HG03108 (cell line): ENCODE results near the gene LRRIQ1.

Experiments
- ATAC-seq: cut with Tn5 transposase; IDR thresholded peaks from one replicate; pipeline ENCODE4 v1.9.1; 2021; ENCODE audit warnings: moderate library complexity; ENCODE audit not compliant: unreplicated experiment

Gene LRRIQ1

DNA sequence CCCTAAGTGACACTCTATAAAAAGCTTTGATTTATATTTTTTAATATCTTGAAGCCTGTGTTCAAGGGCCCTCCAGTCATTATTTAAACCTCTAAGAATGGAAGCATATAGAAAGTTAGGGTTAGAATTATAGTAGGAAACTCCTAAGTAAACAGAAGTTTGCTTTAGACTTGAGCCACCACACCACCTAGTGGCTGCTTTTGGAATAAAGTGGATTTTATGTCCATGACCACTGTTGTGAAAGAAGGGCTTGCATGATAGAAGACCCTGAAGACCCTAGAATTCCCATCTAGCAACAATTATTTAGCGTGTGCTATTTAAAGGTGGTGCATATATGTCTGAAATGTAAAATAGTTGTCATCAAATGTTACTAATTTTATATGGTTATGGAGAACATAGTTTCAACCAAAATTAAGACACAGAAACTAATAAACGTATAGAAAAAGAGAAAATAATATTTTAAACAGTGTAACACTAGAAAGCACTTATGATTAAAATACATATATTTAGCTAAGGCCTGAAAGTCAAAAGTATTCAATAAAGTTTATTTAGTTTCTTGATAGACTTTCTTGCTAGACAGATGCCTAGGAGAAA lies 21.3 kb downstream of the LRRIQ1 start:
- no peak for ATAC-seq

GRCh38 chr12:85058339-85058738 lies 22.2 kb downstream of the LRRIQ1 start:
- ATAC-seq: no peak

- no peak for ATAC-seq
Observed at GRCh38 chr12:85059594-85059993, 23.4 kb downstream of the LRRIQ1 start.

DNA sequence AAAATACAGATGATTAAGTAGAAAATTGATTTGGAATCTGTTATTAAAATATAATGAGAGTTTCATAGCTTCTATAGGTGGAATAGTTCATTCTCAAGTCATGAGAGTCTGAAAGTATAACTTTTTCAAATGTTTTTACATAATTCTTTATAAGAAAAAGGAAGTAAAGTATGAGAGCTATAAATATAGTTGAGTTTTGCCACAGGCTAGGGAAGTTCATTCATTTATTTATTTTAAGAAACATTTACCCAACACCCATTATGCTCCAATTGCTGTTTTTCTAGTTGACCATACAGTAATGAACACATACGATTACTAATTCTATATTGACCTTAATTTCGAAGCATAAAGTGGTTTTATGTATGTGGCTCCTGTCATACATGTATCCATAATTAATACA lies 24.8 kb downstream of the LRRIQ1 start:
- ATAC-seq: no peak

DNA sequence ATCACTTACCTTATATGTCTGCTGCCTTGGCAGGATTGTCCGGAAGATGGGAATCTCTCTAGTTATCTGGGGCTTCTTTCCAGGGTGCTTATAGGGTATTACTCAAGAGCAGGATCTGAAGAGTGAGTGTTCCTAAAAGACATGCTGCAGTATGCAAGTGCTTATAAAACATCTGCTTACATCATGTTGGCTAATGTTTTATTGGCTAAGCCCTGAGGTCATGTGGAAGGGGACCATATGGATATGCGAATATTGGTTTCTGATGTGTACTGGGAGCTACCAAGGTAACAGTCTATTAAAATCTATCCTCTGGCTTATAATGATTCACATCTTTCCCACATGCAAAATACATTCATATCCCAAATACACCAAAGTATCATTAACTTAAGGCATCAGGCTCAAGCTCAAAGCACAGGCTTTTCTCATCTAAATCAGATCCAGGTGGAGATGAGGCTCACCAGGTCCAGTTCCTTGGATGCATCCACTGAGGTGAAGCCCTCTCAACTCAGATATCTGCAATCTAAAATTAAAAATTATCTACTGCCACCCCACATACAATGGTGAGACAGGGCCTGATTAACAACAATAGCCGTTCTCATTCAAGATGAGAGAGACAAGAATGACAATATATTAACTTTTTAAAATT lies 29.8 kb downstream of the LRRIQ1 start:
- ATAC-seq: no peak

GRCh38 chr12:85072826-85073225 lies 36.7 kb downstream of the LRRIQ1 start:
- ATAC-seq: no peak

GRCh38 chr12:85076688-85077430 lies 40.7 kb downstream of the LRRIQ1 start:
- ATAC-seq: no peak

DNA sequence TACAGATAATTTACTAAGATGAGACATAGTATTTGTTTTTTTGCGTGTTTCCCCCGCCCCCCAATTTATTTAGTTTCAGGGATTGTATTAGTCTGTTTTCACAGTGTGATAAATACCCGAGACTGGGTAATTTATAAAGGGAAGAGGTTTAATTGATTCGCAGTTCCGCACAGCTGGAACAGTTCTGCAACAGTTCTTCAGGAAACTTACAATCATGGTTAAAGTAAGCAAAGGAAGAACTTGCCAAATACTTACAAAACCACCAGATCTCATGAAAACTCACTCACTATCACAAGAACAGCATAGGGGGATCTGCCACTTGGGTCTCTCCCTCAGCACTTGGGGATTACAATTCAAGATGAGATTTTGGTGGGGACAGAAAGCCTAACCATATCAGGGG lies 48.9 kb downstream of the LRRIQ1 start:
- no peak for ATAC-seq

DNA sequence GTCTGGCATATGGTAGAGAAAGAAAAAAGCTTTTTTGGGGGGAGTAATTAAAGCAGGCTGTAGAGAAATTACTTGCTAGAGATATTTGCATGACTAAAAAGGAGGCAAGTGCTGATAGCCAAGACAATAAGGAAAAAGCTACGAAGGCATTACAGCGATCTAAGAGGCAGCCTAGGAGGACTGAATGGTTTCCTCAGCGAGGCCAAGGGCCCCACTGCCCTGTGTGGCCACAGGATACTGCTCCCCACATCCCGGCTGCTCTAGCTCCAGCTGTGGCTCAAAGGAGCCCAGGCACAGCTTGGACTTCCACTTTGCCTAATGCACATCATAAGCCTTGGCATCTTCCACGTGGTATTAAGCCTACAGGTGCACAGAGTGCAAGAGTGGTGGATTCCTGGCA lies 53.6 kb downstream of the LRRIQ1 start:
- no peak for ATAC-seq

DNA sequence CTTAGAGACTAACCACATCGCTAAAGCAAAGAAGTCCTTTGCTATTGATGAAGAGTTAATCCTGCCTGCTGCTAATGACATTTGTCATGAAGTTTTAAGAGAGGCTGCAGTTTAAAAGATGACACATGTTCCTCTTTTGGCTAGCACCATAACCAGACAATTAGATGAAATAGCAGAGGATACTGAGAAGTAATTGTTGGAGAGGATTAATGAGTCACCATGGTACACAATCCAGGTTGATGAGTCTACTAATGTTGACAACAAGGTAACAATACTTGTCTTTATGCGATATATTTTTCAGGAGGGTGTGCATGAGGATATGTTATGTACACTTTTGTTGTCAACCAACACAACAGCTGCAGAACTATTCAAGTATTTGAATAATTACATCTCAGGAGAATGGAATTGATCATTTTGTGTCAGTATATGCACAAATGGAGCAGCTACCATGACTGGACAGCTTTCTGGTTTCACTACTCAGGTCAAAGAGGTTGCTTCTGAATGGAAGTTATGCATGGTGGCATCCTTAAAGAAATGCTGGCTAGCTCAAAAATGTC lies 56.7 kb downstream of the LRRIQ1 start:
- ATAC-seq: no peak

GRCh38 chr12:85095501-85095900 lies 59.4 kb downstream of the LRRIQ1 start:
- ATAC-seq: no peak

DNA sequence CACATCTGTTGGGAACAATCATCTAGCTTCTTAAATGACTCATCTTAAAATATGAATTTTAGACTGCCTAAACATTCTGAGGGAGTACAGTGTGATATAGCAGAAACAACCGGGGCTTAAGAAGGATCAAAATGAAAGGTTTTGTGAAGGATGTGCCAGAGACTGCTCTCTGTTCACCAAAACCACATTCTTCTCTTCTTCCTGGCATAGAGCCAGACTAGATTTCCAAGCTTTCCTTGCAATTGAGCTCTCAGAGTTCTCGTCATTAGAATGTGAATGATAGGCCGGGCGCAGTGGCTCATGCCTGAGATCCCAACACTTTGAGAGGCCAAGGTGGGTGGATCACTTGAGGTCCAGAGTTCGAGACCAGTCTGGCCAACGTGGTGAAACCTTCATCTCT lies 94.5 kb downstream of the LRRIQ1 start:
- ATAC-seq: no peak

DNA sequence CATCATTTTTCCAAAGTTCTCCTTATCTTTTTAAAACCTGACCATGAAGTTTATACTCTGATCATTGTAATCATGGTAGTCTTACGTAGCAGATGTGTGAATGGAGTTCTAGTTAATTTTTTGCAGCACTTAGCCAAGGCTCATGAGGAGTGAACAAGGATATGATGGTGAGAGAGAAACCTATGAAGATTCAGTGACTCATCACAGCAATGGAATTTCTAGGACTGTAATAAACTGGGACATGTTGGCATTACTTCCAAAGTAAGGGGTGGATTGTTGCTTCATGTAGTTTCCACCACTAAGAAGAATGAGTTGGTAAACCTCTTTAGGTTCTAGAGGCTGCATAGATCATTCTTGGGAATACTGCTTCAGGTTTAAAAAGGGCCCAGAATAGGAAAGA lies 102.7 kb downstream of the LRRIQ1 start:
- no peak for ATAC-seq

- no peak for ATAC-seq
Observed at GRCh38 chr12:85147331-85147730, 111.2 kb downstream of the LRRIQ1 start.

GRCh38 chr12:85152311-85152729 lies 116.2 kb downstream of the LRRIQ1 start:
- ATAC-seq: no peak

GRCh38 chr12:85155791-85156190 lies 119.6 kb downstream of the LRRIQ1 start:
- ATAC-seq: no peak

DNA sequence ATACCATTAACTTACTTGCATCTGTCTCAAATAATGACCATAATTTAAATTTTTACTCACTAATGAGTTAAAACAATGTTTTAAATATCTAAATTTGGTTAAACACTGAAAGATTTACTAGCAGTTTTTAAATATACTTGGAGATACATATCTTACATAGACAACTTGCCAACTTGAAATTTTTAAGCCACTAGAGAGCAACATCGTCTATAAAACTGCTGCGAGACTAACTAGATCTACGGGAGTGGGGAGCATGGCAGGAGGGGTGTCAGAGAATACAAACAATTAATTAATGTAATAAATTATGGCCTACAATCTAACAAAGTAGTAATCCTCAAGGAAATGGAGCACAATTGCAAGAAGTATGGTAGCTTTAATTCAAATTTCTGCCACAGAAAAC lies 120.4 kb downstream of the LRRIQ1 start:
- ATAC-seq: no peak

GRCh38 chr12:85157035-85157603 lies 121.0 kb downstream of the LRRIQ1 start:
- ATAC-seq: no peak

DNA sequence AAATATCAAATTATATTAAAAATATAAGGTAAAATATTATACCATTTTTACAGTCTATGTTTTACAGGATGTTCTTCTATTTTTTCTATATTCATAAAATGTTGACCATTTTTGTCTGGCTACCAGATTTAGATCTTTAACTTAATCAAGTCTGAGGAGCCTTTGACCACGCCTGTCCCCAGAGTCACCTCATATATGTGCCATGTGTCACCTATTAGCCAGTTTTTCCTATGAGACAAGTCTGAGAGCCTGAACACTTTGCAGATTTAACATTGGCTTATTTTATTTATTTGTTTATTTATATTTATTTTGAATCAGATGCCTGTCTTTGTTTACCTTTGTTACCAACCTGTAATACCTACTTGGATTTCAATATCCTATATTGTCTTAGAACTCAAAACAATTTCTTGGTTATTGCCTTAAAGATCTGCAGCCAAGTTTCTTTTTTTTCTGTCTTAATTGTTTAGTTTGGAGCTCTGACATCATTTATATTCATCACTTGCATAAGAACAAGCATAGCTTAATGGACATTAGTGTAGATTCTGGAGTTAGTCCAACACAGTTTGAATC lies 127.7 kb downstream of the LRRIQ1 start:
- no peak for ATAC-seq

GRCh38 chr12:85179680-85180270 lies 143.6 kb downstream of the LRRIQ1 start:
- no peak for ATAC-seq

DNA sequence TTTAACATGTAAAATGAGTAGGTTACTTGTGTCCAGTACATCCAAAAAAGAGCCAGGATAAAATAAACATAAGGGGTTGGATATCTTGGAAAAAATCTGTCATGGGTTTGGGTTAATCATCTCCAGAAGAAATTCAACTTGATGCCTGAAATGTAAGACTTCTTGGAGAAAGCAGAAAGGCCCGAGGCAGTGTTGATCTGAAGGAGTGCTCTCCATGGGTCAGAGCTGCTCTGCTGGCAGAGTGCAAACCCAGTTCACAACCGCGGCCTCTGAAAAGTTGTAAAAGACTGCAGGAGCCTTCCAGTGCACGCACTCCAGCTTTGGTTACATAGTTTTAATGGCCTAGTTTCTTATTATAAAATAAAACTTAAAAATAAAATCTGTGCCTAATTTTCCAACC lies 146.5 kb downstream of the LRRIQ1 start:
- no peak for ATAC-seq
